Pancreas (tissue), 10 donors: ENCODE data around the gene WWOX. TPM values are rescaled to one million over a fixed set of nuclear protein-coding genes. Genes with fewer than 3 reads are reported as not detected.

ENCODE experiments used
- ATAC-seq, 4 donors: fragments of 200-7000 bp; cut with Tn5 transposase; one replicate each; pipeline versions ENCODE4 v1.8.0 to v1.9.1; 2020; ENCODE audit warnings: mild to moderate bottlenecking in 4 of 4, moderate library complexity in 4 of 4
- DNase-seq, 6 donors: peaks; one replicate each; pipeline ENCODE4 v3.0.0-alpha.2; 2020
- FAIRE-seq: peaks from 2 replicates; lab custom pipeline; 2012; peaks lifted over from hg19 to GRCh38; lab: Jason Lieb, UNC
- H3K27ac ChIP-seq, 4 donors: fragments of 200-600 bp; sonication (generic); 1 replicate in 3 of 4; 2 replicates in 1 of 4; pipeline versions ENCODE4 v1.5.0 to v1.8.0; 2020
- H3K27me3 ChIP-seq, 4 donors: fragments of 200-600 bp; one replicate each; pipeline ENCODE4 v1.8.0; 2021
- H3K36me3 ChIP-seq, 3 donors: fragments of 200-600 bp; sonication (generic) in 1 of 3; one replicate each; pipeline versions ENCODE4 v1.5.0 to v1.8.0; 2020 to 2021
- H3K4me1 ChIP-seq, 3 donors: fragments of 200-600 bp; one replicate each; pipeline ENCODE4 v1.8.0; 2021
- H3K4me3 ChIP-seq, 4 donors: fragments of 200-600 bp; sonication (generic) in 2 of 4; one replicate each; pipeline versions ENCODE4 v1.5.0 to v1.8.0; 2020 to 2021
- H3K9me3 ChIP-seq, 4 donors: fragments of 200-600 bp; one replicate each; pipeline ENCODE4 v1.8.0; 2021
- WGBS, 2 donors: extraction: QIAGEN DNeasy Blood & Tissue Kit; methylation state at CpG; one replicate each; pipeline ENCODE4 v1.1.7; 2013; 5-methylcytosine and 5-hydroxymethylcytosine counted together
- intact Hi-C, 3 donors: fragments of 100-400 bp; cut with DNase I; formaldehyde crosslinking; loops; one replicate each; pipeline versions ENCODE4 v1.11.1 to v1.14.2; 2022
- polyA plus RNA-seq, 2 donors: library from polyadenylated mRNA; stranded (reverse); fragments of 200-250 nt; gene quantifications; one replicate each; pipeline ENCODE4 v1.2.3, GENCODE V29; 2013
- total RNA-seq, 6 donors: library from RNA; stranded (reverse); fragmentation: NEBNext Ultra II Directional in 4 of 6; extraction: Animal tissue kit (Norgen Biotek cat#: 25700) in 4 of 6; gene quantifications; one replicate each; pipeline versions ENCODE4 v1.2.1 to v1.2.4, GENCODE V29; 2021 to 2023
- TF ChIP-seq, protein P1 (sequence below), 4 donors: fragments of 200-600 bp; sonication (generic) in 3 of 4; IDR thresholded peaks; one replicate each; pipeline versions ENCODE4 v1.5.0 to v1.8.0; 2021; ENCODE audit warnings: antibody characterized with exemption in 4 of 4
- donor health status: healthy with polysubstance abuse.
- donor health status: DM: no; HTN: no; CAD: no; lungs with moderate emphysema.
- donor health status: DM: no; HTN: no; CAD: no.
- donor health status: control.
- donor health status: control.
- donor health status: Bipolar disorder and iron deficiency.
- donor health status: DM: yes; HTN: yes; CAD: no.
- donor health status: DM: no; HTN: no; CAD: no.
- donor health status: DM: no; HTN: no; CAD: no.
- donor health status: DM: yes; HTN: yes; CAD: no.

The WWOX gene
- total and polyA plus RNA-seq, 8 donors: 6.8 to 14.4 (median 10.8) TPM

DNA sequence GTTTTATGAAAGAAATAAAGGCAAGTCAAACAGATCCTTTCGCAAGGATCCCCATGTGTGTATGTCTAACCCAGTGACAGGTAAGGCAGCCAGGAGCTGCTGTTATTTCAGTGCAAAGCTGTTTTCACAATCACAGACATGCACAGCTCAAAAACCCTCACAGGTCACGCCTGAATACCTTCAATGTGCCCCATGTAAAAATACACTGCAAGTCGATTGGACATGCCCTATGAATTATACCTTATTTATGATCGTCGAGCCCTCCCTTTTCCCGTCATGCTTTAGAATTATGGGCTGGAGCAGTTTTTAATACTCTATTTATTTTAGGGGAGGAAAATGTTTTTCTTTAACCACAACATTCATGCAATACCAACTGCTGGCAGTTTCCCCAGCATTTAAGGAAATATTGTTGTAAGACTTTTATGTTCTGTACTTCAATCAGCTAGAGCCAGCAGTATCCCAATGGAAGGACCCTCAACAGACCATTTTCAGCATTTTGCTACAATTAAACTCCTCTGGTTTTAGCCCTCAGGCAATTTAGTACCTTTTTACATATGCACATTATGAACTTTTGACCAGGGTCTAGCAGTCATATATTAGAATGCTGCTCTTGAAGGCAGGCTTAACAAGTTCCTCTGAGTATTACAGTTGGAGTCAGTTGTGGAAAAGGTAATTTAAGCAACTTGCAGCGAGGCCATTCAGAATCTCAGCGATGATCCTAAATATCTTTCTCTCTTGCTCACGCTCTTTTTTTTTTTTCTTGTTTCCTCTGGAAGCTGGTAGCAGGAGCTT is 362.2 kb downstream of the WWOX start:
- H3K4me1 ChIP-seq: no peaks in the 10 kb centered on the region
- no peak for DNase-seq
- H3K4me3 ChIP-seq: no peak overlapping the region
- TF ChIP-seq, protein P1, sequence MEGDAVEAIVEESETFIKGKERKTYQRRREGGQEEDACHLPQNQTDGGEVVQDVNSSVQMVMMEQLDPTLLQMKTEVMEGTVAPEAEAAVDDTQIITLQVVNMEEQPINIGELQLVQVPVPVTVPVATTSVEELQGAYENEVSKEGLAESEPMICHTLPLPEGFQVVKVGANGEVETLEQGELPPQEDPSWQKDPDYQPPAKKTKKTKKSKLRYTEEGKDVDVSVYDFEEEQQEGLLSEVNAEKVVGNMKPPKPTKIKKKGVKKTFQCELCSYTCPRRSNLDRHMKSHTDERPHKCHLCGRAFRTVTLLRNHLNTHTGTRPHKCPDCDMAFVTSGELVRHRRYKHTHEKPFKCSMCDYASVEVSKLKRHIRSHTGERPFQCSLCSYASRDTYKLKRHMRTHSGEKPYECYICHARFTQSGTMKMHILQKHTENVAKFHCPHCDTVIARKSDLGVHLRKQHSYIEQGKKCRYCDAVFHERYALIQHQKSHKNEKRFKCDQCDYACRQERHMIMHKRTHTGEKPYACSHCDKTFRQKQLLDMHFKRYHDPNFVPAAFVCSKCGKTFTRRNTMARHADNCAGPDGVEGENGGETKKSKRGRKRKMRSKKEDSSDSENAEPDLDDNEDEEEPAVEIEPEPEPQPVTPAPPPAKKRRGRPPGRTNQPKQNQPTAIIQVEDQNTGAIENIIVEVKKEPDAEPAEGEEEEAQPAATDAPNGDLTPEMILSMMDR (IDR thresholded peaks at IDR 0.05): no peak
- no peak for FAIRE-seq
- H3K9me3 ChIP-seq: no peaks in the 10 kb centered on the region
- no peak overlapping the region for H3K27ac ChIP-seq
- intact Hi-C loops: no loop called here
- WGBS, 2 donors: 74 to 75% methylated on average over 9 of the region's 9 CpGs
- ATAC-seq: peak in 2 of 4 donors; percentile 37 to 40
- no peaks in the 10 kb centered on the region for H3K27me3 ChIP-seq
- H3K36me3 ChIP-seq: no peaks in the 10 kb centered on the region

DNA sequence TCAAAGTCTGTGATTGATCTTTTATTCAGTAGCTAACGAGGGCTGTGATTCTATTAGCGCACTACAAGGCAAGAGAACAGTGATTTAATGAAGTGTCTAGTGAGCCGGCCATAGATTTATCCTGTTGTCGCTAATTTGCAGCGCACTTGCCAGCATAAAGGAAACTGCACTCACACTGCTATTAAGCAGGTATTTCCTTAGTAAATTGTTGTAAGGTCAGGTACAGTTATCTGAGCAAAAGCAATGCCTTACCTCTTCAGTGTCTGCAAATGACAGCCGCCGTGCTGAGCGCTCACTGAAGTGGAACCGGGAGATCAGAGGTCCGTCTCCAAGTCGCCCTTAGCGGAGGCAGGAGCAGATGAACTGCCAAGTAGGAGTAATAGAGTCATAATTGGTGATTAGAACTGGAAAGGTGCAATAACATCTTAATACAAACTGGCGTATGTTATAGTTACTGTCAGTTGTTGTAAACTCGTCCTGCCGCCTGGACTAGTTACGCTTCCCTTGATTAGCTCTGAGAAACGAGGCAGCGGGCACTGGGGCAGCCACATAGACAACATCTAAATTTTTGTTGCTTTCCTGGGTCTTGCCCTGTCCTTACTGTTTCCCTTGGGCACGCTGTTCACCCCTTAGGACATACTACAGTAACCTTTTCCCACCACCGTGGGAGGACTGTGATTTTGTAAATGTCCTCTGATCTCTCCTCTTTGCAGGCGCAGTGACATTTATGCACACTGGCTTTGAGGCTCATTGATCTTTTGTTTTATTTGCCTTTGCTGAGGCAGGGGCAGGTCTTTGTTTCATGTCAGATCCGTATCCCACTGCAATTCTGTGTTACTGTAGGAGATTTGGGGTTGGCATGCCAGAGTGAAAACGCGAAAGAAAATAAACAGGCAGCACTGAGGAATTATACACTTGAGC is 363.1 kb downstream of the WWOX start:
- ATAC-seq (peak in 1 of 4 donors; percentile 31), FAIRE-seq (no peak), DNase-seq (no peak)
- no peaks in the 10 kb centered on the region for H3K36me3 ChIP-seq
- H3K27me3 ChIP-seq: no peaks in the 10 kb centered on the region
- WGBS, 2 donors: 71 to 74% methylated on average over 24 of the region's 24 CpGs
- no peaks in the 10 kb centered on the region for H3K9me3 ChIP-seq
- intact Hi-C loops: no loop called here
- H3K4me3 ChIP-seq: no peak overlapping the region
- no peaks in the 10 kb centered on the region for H3K4me1 ChIP-seq
- no peak overlapping the region for H3K27ac ChIP-seq
- TF ChIP-seq, protein P1 (IDR thresholded peaks at IDR 0.05): no peak

DNA sequence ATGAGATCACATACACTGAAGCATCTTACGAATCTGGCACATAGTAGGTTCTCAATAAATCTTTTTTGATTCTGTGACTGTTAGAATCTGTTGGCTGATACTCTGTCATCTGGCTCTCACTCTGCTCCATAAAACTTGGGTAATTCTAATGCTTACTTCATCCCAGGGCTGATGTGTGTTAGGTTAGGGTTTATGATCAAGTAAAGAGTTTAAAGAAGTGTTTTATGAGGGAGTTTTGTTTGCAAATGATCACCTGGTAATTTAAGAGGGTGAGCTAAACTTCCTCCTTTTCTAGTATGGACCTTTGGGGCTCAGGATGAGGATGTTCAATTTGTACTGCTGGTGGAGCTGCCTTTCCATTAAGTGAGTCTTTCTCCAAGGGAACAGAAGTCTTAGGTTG is 364.1 kb downstream of the WWOX start:
- ATAC-seq: no peak
- 78 to 90% methylated on average over 1 of the region's 1 CpG for WGBS, 2 donors
- intact Hi-C loops: no loop called here
- no peak for DNase-seq
- no peak overlapping the region for H3K4me3 ChIP-seq
- no peaks in the 10 kb centered on the region for H3K4me1 ChIP-seq
- no peak overlapping the region for H3K27ac ChIP-seq
- H3K9me3 ChIP-seq: no peaks in the 10 kb centered on the region
- no peaks in the 10 kb centered on the region for H3K36me3 ChIP-seq
- FAIRE-seq: no peak
- TF ChIP-seq, protein P1 (IDR thresholded peaks at IDR 0.05): no peak
- H3K27me3 ChIP-seq: no peaks in the 10 kb centered on the region

DNA sequence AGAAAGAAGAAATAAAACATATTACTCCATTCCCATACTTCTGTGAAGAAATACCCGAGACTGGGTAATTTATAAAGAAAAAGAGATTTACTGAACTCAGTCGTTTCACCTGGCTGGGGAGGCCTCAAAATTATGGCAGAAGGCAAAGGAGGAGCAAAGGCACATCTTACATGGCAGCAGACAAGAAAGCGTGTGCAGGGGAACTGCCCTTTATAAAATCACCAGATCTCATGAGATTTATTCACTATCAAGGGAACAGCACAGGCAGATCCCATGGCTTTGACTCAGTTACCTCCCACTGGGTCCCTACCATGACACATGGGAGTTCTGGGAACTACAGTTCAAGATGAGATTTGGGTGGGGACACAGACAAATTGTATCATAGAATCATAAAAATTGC is 365.4 kb downstream of the WWOX start:
- 91 to 93% methylated on average over 3 of the region's 3 CpGs for WGBS, 2 donors
- H3K4me3 ChIP-seq: no peak overlapping the region
- H3K9me3 ChIP-seq: no peaks in the 10 kb centered on the region
- no peak overlapping the region for H3K27ac ChIP-seq
- no peak for ATAC-seq
- H3K36me3 ChIP-seq: no peaks in the 10 kb centered on the region
- no peaks in the 10 kb centered on the region for H3K27me3 ChIP-seq
- H3K4me1 ChIP-seq: no peaks in the 10 kb centered on the region
- DNase-seq: no peak
- FAIRE-seq: no peak
- TF ChIP-seq, protein P1 (IDR thresholded peaks at IDR 0.05): no peak
- intact Hi-C loops: no loop called here
